ENCODE data around the gene HDGFL2. TPM values are rescaled to one million over a fixed set of nuclear protein-coding genes. Genes with fewer than 3 reads are reported as not detected.

Gene HDGFL2
- total and polyA plus RNA-seq, 2 of the 8 experiments (the other 6 are each of a cell fraction or from before 2014, with no cell fraction given): 31.1 to 106 TPM

DNA sequence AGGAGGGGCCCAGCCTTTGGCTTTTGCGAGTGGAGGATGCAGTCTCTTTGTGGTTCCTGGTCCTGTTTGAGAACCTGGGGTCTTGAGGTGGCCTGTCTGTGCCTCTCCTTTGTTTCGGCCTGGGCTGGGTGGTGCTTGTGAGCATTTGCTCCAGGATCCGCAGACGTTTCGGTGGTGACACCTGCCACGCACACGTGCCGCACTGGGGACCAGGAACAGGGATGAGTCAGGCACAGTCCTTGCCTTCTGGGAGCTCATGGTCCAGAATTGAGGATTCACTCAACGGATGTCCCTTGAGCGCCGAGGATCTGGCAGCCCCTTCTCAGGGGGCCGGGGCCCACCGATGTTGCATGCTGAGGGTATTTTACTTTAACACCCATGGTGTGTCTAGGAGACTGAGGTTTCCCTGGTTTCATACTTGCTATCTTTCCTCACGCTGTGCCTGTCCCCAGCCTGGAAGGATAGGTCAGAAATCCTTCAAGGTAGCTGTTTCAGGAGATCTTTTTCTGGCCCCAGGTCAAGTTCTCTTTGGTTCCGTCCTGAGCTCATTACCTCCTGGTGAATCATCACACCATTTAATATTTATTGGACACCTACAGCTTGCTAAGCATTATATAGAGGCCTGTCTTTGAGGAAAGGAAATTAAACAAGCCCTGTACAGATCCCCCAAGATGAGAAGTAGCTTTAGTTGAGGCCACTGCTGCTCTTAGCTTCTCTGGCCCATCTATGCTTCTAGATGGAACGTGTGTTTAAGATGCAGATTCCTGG lies 5.1 kb downstream of the HDGFL2 start (continued):
- no peak for TF ChIP-seq RXRA (IDR thresholded peaks at IDR 0.05; ENCODE audit: insufficient read depth, low read depth, low read length)
- no peak for TF ChIP-seq CBX8 (IDR thresholded peaks at IDR 0.05; ENCODE audit: borderline replicate concordance, low read depth, low read length)
- TF ChIP-seq, protein P1, sequence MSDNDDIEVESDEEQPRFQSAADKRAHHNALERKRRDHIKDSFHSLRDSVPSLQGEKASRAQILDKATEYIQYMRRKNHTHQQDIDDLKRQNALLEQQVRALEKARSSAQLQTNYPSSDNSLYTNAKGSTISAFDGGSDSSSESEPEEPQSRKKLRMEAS (IDR thresholded peaks at IDR 0.05): no peak
- TF ChIP-seq PHF8 (conservative IDR thresholded peaks at IDR 0.05; ENCODE audit: low read depth, low read length): no peak
- no peak for TF ChIP-seq SP1 (IDR thresholded peaks at IDR 0.05; ENCODE audit: low read depth, low read length)
- TF ChIP-seq CHD1 (IDR thresholded peaks at IDR 0.05; ENCODE audit: low read depth, low read length): no peak
- no peak for TF ChIP-seq KDM5A (IDR thresholded peaks at IDR 0.05; ENCODE audit: low read length)
